Esophagus muscularis mucosa (tissue), 4 donors: ENCODE measurements around the gene DYNLT2B. TPM values are rescaled to one million over a fixed set of nuclear protein-coding genes. Genes with fewer than 3 reads are reported as not detected.
"Not testable (repeated sequence)": the region's sequence is repeated elsewhere in the genome, so short reads cannot be mapped to it uniquely, and the experiment has no call there.

Experiments used
- DNase-seq: peaks from one replicate; pipeline ENCODE4 v3.0.0-alpha.2; 2017; ENCODE audit errors: extremely low spot score
- H3K27ac ChIP-seq, 4 donors: fragments of 200-600 bp; sonication (generic); replicated peaks in 1 of 4; 1 replicate in 3 of 4; 2 replicates in 1 of 4; pipeline ENCODE4 v1.5.1; 2016 to 2019; ENCODE audit warnings: mild to moderate bottlenecking in 1 of 4
- H3K27me3 ChIP-seq, 4 donors: fragments of 200-600 bp; sonication (generic); one replicate each; pipeline versions ENCODE4 v1.5.1 to v1.6.0; 2016 to 2019
- H3K36me3 ChIP-seq, 4 donors: fragments of 200-600 bp; sonication (generic); one replicate each; pipeline ENCODE4 v1.5.1; 2016 to 2019
- H3K4me1 ChIP-seq, 4 donors: fragments of 200-600 bp; sonication (generic); one replicate each; pipeline ENCODE4 v1.5.1; 2016 to 2019
- H3K4me3 ChIP-seq, 4 donors: fragments of 200-600 bp; sonication (generic); 1 replicate in 2 of 4; 2 replicates in 2 of 4; pipeline ENCODE4 v1.5.1; 2016 to 2019; ENCODE audit warnings: mild to moderate bottlenecking in 4 of 4, moderate library complexity in 1 of 4
- H3K9me3 ChIP-seq, 4 donors: fragments of 200-600 bp; sonication (generic); 1 replicate in 3 of 4; 2 replicates in 1 of 4; pipeline ENCODE4 v1.5.1; 2016 to 2019
- CTCF ChIP-seq, 3 experiments: fragments of 200-600 bp in 2 of 3; fragments of 450-650 bp in 1 of 3; sonication (generic) in 2 of 3; IDR thresholded peaks; one replicate each; pipeline ENCODE4 v1.5.1; 2017 to 2019; ENCODE audit warnings: antibody characterized with exemption in 3 of 3, mild to moderate bottlenecking in 2 of 3, moderate library complexity in 1 of 3
- EP300 ChIP-seq: sonication (generic); formaldehyde crosslinking; IDR thresholded peaks from one replicate; pipeline ENCODE4 v1.6.1; 2017; ENCODE audit warnings: antibody characterized with exemption
- POLR2A ChIP-seq: fragments of 450-650 bp; IDR thresholded peaks from one replicate; pipeline ENCODE4 v1.6.1; 2017; ENCODE audit warnings: antibody characterized with exemption, moderate library complexity, mild to moderate bottlenecking, low read depth
- POLR2AphosphoS5 ChIP-seq, 2 donors: sonication (generic); formaldehyde crosslinking; IDR thresholded peaks; one replicate each; pipeline ENCODE4 v1.6.1; 2017; ENCODE audit warnings: antibody characterized with exemption in 2 of 2
- WGBS: methylation state at CpG from one replicate; pipeline ENCODE4 v1.1.5; 2018; 5-methylcytosine and 5-hydroxymethylcytosine counted together
- intact Hi-C: fragments of 100-400 bp; cut with DNase I; formaldehyde crosslinking; loops from one replicate; pipeline ENCODE4 v1.15.1; 2023
- total RNA-seq, 4 donors: library from RNA; depleted of rRNA; stranded (reverse); fragments of >200 nt; gene quantifications; one replicate each; pipeline versions ENCODE4 v1.1.0 to v1.2.1, GENCODE V29; 2016

DYNLT2B gene
- total RNA-seq, 4 donors from 2014 or later, result 5.3 to 9.5 (median 6.8) TPM

GRCh38 chr3:196254376-196255283, 63.4 kb downstream of the DYNLT2B start:
- H3K27me3 ChIP-seq, result no peaks in the 10 kb centered on the region
- TF ChIP-seq EP300 (no peak), CTCF (IDR thresholded peaks at IDR 0.05) (no peak), POLR2A (no peak), POLR2AphosphoS5 (IDR thresholded peaks at IDR 0.05) (no peak)
- H3K4me1 ChIP-seq, result no peaks in the 10 kb centered on the region
- H3K36me3 ChIP-seq, result peaks cover 14 to 44% (median 33%) of the 10 kb centered on the region in 4 donors
- DNase-seq, result no peak
- intact Hi-C loops, result no loop called here
- H3K4me3 ChIP-seq, result no peak overlapping the region
- H3K27ac ChIP-seq, result no peak overlapping the region
- H3K9me3 ChIP-seq, result no peaks in the 10 kb centered on the region
- 62% methylated on average over 5 of the region's 5 CpGs for WGBS

GRCh38 chr3:196251918-196252317, 66.1 kb downstream of the DYNLT2B start:
- intact Hi-C loops, result loop anchor here (2.0 kb wide), 1 partner anchor 267 kb away; no protein-coding TSS in a partner anchor
- WGBS, result 95% methylated on average over 16 of the region's 16 CpGs
- Histone ChIP-seq H3K4me3 (no peak overlapping the region), H3K27ac (no peak overlapping the region), H3K9me3 (no peaks in the 10 kb centered on the region), H3K27me3 (no peaks in the 10 kb centered on the region), H3K4me1 (no peaks in the 10 kb centered on the region), H3K36me3 (peaks cover 25 to 50% (median 35%) of the 10 kb centered on the region in 4 donors)
- DNase-seq, result no peak
- TF ChIP-seq POLR2AphosphoS5 (IDR thresholded peaks at IDR 0.05), result no peak
- TF ChIP-seq EP300, result no peak
- TF ChIP-seq CTCF (IDR thresholded peaks at IDR 0.05), result no peak
- no peak for TF ChIP-seq POLR2A

GRCh38 chr3:196246612-196247308, 71.3 kb downstream of the DYNLT2B start:
- Histone ChIP-seq H3K27me3 (no peaks in the 10 kb centered on the region), H3K4me3 (no peak overlapping the region), H3K36me3 (peaks cover 32 to 57% (median 48%) of the 10 kb centered on the region in 4 donors), H3K4me1 (no peaks in the 10 kb centered on the region), H3K9me3 (no peaks in the 10 kb centered on the region), H3K27ac (no peak overlapping the region)
- intact Hi-C loops, result no loop called here
- TF ChIP-seq POLR2AphosphoS5 (IDR thresholded peaks at IDR 0.05), result no peak
- no peak for TF ChIP-seq EP300
- TF ChIP-seq CTCF (IDR thresholded peaks at IDR 0.05), result no peak
- TF ChIP-seq POLR2A, result no peak
- DNase-seq, result no peak
- 87% methylated on average over 11 of the region's 13 CpGs for whole genome bisulfite sequencing

- peaks cover 53 to 83% (median 72%) of the 10 kb centered on the region in 4 donors for H3K36me3 ChIP-seq
- H3K4me3 ChIP-seq, DNase-seq, intact Hi-C loops, H3K27me3 ChIP-seq, H3K9me3 ChIP-seq, H3K4me1 ChIP-seq, H3K27ac ChIP-seq: not testable (repeated sequence)
- WGBS, result 92% methylated on average over 15 of the region's 34 CpGs
Observed at GRCh38 chr3:196244166-196244565, 73.9 kb downstream of the DYNLT2B start.

GRCh38 chr3:196241704-196242103, 76.3 kb downstream of the DYNLT2B start:
- Histone ChIP-seq H3K27me3 (no peaks in the 10 kb centered on the region), H3K27ac (no peak overlapping the region), H3K36me3 (peaks cover 64 to 87% (median 82%) of the 10 kb centered on the region in 4 donors), H3K9me3 (no peaks in the 10 kb centered on the region), H3K4me3 (no peak overlapping the region), H3K4me1 (no peaks in the 10 kb centered on the region)
- TF ChIP-seq EP300 (no peak), CTCF (IDR thresholded peaks at IDR 0.05) (no peak), POLR2AphosphoS5 (IDR thresholded peaks at IDR 0.05) (no peak), POLR2A (no peak)
- no peak for DNase-seq
- 73% methylated on average over 8 of the region's 8 CpGs for WGBS
- intact Hi-C loops, result no loop called here
